Measurements from ENCODE around the gene RSU1.

DNA sequence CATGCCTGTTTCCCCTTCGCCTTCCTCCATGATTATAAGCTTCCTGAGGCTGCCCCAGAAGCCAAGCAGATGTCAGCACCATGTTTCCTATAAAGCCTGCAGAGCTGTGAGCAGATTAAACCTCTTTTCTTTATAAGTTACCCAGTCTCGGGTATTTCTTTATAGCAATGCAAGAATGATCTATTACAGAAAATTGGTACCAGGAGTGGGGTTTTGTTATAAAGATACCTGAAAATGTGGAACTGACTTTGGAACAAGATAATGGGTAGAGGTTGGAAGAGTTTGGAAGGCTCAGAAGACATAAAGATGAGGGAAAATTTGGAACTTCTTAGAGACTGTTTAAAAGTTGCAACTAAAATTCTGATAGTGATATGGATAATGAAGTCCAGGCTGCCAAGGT lies 4.8 kb upstream of the RSU1 start:
- TF ChIP-seq, protein P1, sequence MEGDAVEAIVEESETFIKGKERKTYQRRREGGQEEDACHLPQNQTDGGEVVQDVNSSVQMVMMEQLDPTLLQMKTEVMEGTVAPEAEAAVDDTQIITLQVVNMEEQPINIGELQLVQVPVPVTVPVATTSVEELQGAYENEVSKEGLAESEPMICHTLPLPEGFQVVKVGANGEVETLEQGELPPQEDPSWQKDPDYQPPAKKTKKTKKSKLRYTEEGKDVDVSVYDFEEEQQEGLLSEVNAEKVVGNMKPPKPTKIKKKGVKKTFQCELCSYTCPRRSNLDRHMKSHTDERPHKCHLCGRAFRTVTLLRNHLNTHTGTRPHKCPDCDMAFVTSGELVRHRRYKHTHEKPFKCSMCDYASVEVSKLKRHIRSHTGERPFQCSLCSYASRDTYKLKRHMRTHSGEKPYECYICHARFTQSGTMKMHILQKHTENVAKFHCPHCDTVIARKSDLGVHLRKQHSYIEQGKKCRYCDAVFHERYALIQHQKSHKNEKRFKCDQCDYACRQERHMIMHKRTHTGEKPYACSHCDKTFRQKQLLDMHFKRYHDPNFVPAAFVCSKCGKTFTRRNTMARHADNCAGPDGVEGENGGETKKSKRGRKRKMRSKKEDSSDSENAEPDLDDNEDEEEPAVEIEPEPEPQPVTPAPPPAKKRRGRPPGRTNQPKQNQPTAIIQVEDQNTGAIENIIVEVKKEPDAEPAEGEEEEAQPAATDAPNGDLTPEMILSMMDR (IDR thresholded peaks at IDR 0.05; ENCODE audit: borderline replicate concordance, extremely low read depth, low read length, poor library complexity, severe bottlenecking) = no peak
- no peak for TF ChIP-seq EZH2 (IDR thresholded peaks at IDR 0.05; ENCODE audit: borderline replicate concordance, low read depth, low read length, severe bottlenecking)
